K562 (cell line): ENCODE data around the gene DYRK2. TPM values are rescaled to one million over a fixed set of nuclear protein-coding genes. Genes with fewer than 3 reads are reported as not detected.

Experiments
- ATAC-seq: fragments of 200-7000 bp; cut with Tn5 transposase; 3 replicates; pipeline ENCODE4 v1.9.1; 2020; ENCODE audit warnings: moderate library complexity
- BruUV-seq: library from RNA; stranded (reverse); fragments of 400-500 nt; replicated peaks from 2 replicates; lab custom pipeline; 2021; lab: Mats Ljungman, UMichigan
- CTCF ChIA-PET: fragments of 300-600 bp; formaldehyde crosslinking; extraction: SDS; loops from one replicate; lab custom pipeline; 2021; ENCODE audit warnings: low intra/inter-chr PET ratio; lab: Yijun Ruan, JAX
- POLR2A ChIA-PET: fragments of 300-600, 350-650 bp; sonication (Branson Sonifier 250); formaldehyde crosslinking; extraction: SDS; loops from one replicate; lab custom pipeline; 2021; ENCODE audit warnings: antibody characterized with exemption, inconsistent platforms; lab: Yijun Ruan, JAX
- DNase-seq, 4 experiments: peaks; one replicate each; pipeline versions ENCODE4 v3.0.0 to v3.0.0-alpha.2; 2011 to 2018; ENCODE audit warnings: low spot score in 3 of 4, mixed read lengths in 3 of 4; ENCODE audit errors: extremely low read depth in 1 of 4
- FAIRE-seq: peaks from 2 replicates; lab custom pipeline; 2011; peaks lifted over from hg19 to GRCh38; lab: Jason Lieb, UNC
- H2AFZ ChIP-seq: 2 replicates; pipeline ENCODE4 v1.6.0; 2011; ENCODE audit warnings: low read depth, low read length, control low read depth, inconsistent platforms
- H3K27ac ChIP-seq: fragments of 200-600 bp; 3 replicates; pipeline ENCODE4 v1.8.0; 2011; ENCODE audit warnings: low read depth, mild to moderate bottlenecking, control low read depth, inconsistent platforms, low read length, moderate library complexity, mixed read lengths; ENCODE audit errors: extremely low read depth
- H3K27me3 ChIP-seq, 2 experiments: fragments of 300-600 bp in 1 of 2; 2 replicates in 1 of 2; 3 replicates in 1 of 2; pipeline versions ENCODE4 v1.6.0 to v1.8.0; 2011; ENCODE audit warnings: inconsistent platforms in 2 of 2, low read length in 2 of 2, mild to moderate bottlenecking in 1 of 2, mixed read lengths in 1 of 2, moderate library complexity in 1 of 2; ENCODE audit not compliant: control insufficient read depth in 2 of 2, insufficient read depth in 2 of 2
- H3K36me3 ChIP-seq: fragments of 300-600 bp; 3 replicates; pipeline ENCODE4 v1.8.0; 2011; ENCODE audit warnings: mild to moderate bottlenecking, low read length, inconsistent platforms; ENCODE audit not compliant: control insufficient read depth, insufficient read depth
- H3K4me1 ChIP-seq, 2 experiments: fragments of 200-600 bp in 1 of 2; replicated peaks in 1 of 2; 2 replicates in 1 of 2; 3 replicates in 1 of 2; pipeline versions ENCODE4 v1.5.1 to v1.8.0; 2011; ENCODE audit warnings: inconsistent platforms in 2 of 2, low read length in 2 of 2, mild to moderate bottlenecking in 1 of 2, mixed read lengths in 1 of 2, moderate library complexity in 1 of 2; ENCODE audit not compliant: control insufficient read depth in 2 of 2, insufficient read depth in 2 of 2
- H3K4me2 ChIP-seq: 2 replicates; pipeline ENCODE4 v1.6.1; 2011; ENCODE audit warnings: low read length, control low read depth, inconsistent platforms, mixed read lengths; ENCODE audit not compliant: insufficient read depth
- H3K4me3 ChIP-seq: fragments of 200-600 bp; sonication (generic), shearing (Covaris generic); 2 replicates; pipeline ENCODE4 v1.5.1; 2016; ENCODE audit warnings: control low read depth, inconsistent platforms
- H3K79me2 ChIP-seq: fragments of 200-600 bp; 3 replicates; pipeline ENCODE4 v1.8.0; 2011; ENCODE audit warnings: low read length, inconsistent platforms; ENCODE audit not compliant: control insufficient read depth, insufficient read depth
- H3K9ac ChIP-seq, 2 experiments: 2 replicates each; pipeline versions ENCODE4 v1.6.0 to v1.6.1; 2011; ENCODE audit warnings: low read depth in 2 of 2, low read length in 2 of 2, control low read depth in 1 of 2, inconsistent platforms in 1 of 2, mild to moderate bottlenecking in 1 of 2, mixed read lengths in 1 of 2; ENCODE audit not compliant: insufficient read depth in 1 of 2
- H3K9me1 ChIP-seq: one replicate; pipeline ENCODE4 v1.6.0; 2011; ENCODE audit warnings: inconsistent platforms, mild to moderate bottlenecking, low read length, moderate library complexity; ENCODE audit not compliant: control insufficient read depth, insufficient read depth
- H3K9me3 ChIP-seq: replicated peaks from 2 replicates; pipeline ENCODE4 v1.5.1; 2011; ENCODE audit warnings: low read depth, low read length, inconsistent platforms; ENCODE audit not compliant: control insufficient read depth, insufficient read depth
- H4K20me1 ChIP-seq: replicated peaks from 2 replicates; pipeline ENCODE4 v1.6.1; 2011; ENCODE audit warnings: low read length, inconsistent platforms, mixed read lengths; ENCODE audit not compliant: control insufficient read depth, insufficient read depth
- NCOA2 ChIP-seq, 2 experiments: fragments of 450-650 bp; IDR thresholded peaks; 2 replicates each; pipeline ENCODE4 v1.6.1; 2018; ENCODE audit warnings: mild to moderate bottlenecking in 2 of 2, moderate library complexity in 1 of 2; ENCODE audit not compliant: partially characterized antibody in 2 of 2
- PKNOX1 ChIP-seq: fragments of 450-650 bp; IDR thresholded peaks from 2 replicates; pipeline ENCODE4 v1.6.1; 2016
- POLR2A ChIP-seq: fragments of 450-650 bp; conservative IDR thresholded peaks from 2 replicates; pipeline ENCODE4 v1.6.1; 2016
- SRSF3 ChIP-seq: fragments of 200-400 bp; formaldehyde crosslinking; IDR thresholded peaks from 2 replicates; pipeline ENCODE4 v1.6.1; 2016; ENCODE audit warnings: mild to moderate bottlenecking, low read length, moderate library complexity; ENCODE audit not compliant: insufficient read depth
- ZBTB33 ChIP-seq: sonication (generic); formaldehyde crosslinking; IDR thresholded peaks from 2 replicates; pipeline ENCODE4 v1.8.1; 2023; ENCODE audit warnings: mild to moderate bottlenecking, missing genetic modification reagents
- ZC3H4 ChIP-seq: sonication (generic); formaldehyde crosslinking; IDR thresholded peaks from 2 replicates; pipeline ENCODE4 v1.9.0; 2021; ENCODE audit warnings: missing genetic modification reagents, borderline replicate concordance
- ZNF224 ChIP-seq: sonication (generic); formaldehyde crosslinking; IDR thresholded peaks from 2 replicates; pipeline ENCODE4 v1.8.0; 2022; ENCODE audit warnings: mild to moderate bottlenecking, missing genetic modification reagents
- ZNF740 ChIP-seq, 3 experiments: fragments of 200-800 bp in 1 of 3; sonication (Bioruptor generic) in 1 of 3; sonication (generic) in 1 of 3; formaldehyde crosslinking in 1 of 3; IDR thresholded peaks; 2 replicates each; pipeline versions ENCODE4 v1.6.1 to v1.8.0; 2016 to 2022; ENCODE audit warnings: mild to moderate bottlenecking in 2 of 3, missing compliant biosample characterization in 2 of 3, missing genetic modification characterization in 2 of 3, missing genetic modification reagents in 1 of 3
- ZNF780A ChIP-seq: fragments of 250-450 bp; sonication (Bioruptor Pico); IDR thresholded peaks from 2 replicates; pipeline ENCODE4 v1.5.0; 2021; ENCODE audit warnings: mild to moderate bottlenecking
- WGBS: fragments of 100-300 bp; shearing (Covaris generic); methylation state at CpG from one replicate; pipeline ENCODE4 v1.1.6; 2016; ENCODE audit warnings: low coverage, mixed read lengths; ENCODE audit not compliant: insufficient coverage; ENCODE audit errors: missing lambda C conversion rate; 5-methylcytosine and 5-hydroxymethylcytosine counted together
- in situ Hi-C: fragments of 300-500 bp; cut with MboI; formaldehyde crosslinking; loops from 4 replicates; pipeline ENCODE4 v1.15.0; 2018; ENCODE audit warnings: inconsistent platforms, mixed read lengths
- intact Hi-C: fragments of 100-400 bp; cut with micrococcal nuclease; formaldehyde crosslinking; loops from 2 replicates; pipeline ENCODE4 v1.14.2; 2022
- polyA plus RNA-seq, 8 experiments: library from polyadenylated mRNA; depleted of rRNA in 4 of 8; stranded (reverse) in 5 of 8; unstranded in 3 of 8; fragments of >200 nt; fragmentation: Nextera tagmentation in 2 of 8; fragmentation: Illumina TruSeq in 1 of 8; extraction: Ambion mirVana in 2 of 8; extraction: Trizol in 1 of 8; gene quantifications; 2 replicates each; pipeline versions ENCODE4 v1.2.1 to v1.2.3, GENCODE V29; 2011 to 2014; ENCODE audit warnings: inconsistent platforms in 1 of 8, missing spikeins in 1 of 8
- total RNA-seq, 7 experiments: library from RNA; depleted of rRNA in 6 of 7; stranded (reverse); fragments of >200 nt in 6 of 7; fragmentation: Illumina TruSeq in 2 of 7; extraction: Trizol in 2 of 7; gene quantifications; 2 replicates each; pipeline versions ENCODE4 v1.2.1 to v1.2.3, GENCODE V29; 2011 to 2021; ENCODE audit warnings: low replicate concordance in 1 of 7
- TF ChIP-seq, protein P1 (sequence below): fragments of 450-650 bp; formaldehyde crosslinking; IDR thresholded peaks from 2 replicates; pipeline ENCODE4 v1.4.0; 2020; ENCODE audit warnings: mild to moderate bottlenecking, mixed read lengths

The DYRK2 gene
- total and polyA plus RNA-seq, 9 of the 15 experiments (the other 6 are each of a cell fraction or from before 2014, with no cell fraction given) = 1.7 to 15.4 (median 8.4) TPM

- TF ChIP-seq ZBTB33 (CRISPR knock-in tag) (no peak), POLR2A (no peak), ZNF780A (CRISPR knock-in tag) (no peak), ZNF740 (CRISPR knock-in tag; IDR thresholded peaks at IDR 0.05) (no peak), ZNF740 (tag; IDR thresholded peaks at IDR 0.05) (no peak), ZNF224 (CRISPR knock-in tag) (no peak), ZC3H4 (CRISPR knock-in tag) (no peak), NCOA2 (IDR thresholded peaks at IDR 0.05; ENCODE audit: partially characterized antibody in 2 of 2) (no peak)
Measured at GRCh38 chr12:67625004-67625403, 23.5 kb upstream of the DYRK2 start (continued).

- CTCF ChIA-PET = no interaction called here
- DNase-seq = no peak
- in situ Hi-C loops = no loop called here
Measured at GRCh38 chr12:67626156-67626555, 22.4 kb upstream of the DYRK2 start.

More at GRCh38 chr12:67626156-67626555, 22.4 kb upstream of the DYRK2 start:
- Histone ChIP-seq H3K4me2 (no peak overlapping the region), H4K20me1 (no peaks in the 10 kb centered on the region), H3K27me3 (no peaks in the 10 kb centered on the region), H3K4me3 (no peak overlapping the region), H3K4me1 (peaks cover 0 to 2% of the 10 kb centered on the region in 2 experiments; a peak in 3 of 5 replicates), H3K36me3 (no peaks in the 10 kb centered on the region), H3K79me2 (no peaks in the 10 kb centered on the region), H3K9me3 (no peaks in the 10 kb centered on the region), H3K9me1 (no peaks in the 10 kb centered on the region), H3K27ac (no peak overlapping the region), H3K9ac (no peak overlapping the region), H2AFZ (no peak overlapping the region)
- TF ChIP-seq SRSF3 (no peak), PKNOX1 (no peak)
- TF ChIP-seq, protein P1, sequence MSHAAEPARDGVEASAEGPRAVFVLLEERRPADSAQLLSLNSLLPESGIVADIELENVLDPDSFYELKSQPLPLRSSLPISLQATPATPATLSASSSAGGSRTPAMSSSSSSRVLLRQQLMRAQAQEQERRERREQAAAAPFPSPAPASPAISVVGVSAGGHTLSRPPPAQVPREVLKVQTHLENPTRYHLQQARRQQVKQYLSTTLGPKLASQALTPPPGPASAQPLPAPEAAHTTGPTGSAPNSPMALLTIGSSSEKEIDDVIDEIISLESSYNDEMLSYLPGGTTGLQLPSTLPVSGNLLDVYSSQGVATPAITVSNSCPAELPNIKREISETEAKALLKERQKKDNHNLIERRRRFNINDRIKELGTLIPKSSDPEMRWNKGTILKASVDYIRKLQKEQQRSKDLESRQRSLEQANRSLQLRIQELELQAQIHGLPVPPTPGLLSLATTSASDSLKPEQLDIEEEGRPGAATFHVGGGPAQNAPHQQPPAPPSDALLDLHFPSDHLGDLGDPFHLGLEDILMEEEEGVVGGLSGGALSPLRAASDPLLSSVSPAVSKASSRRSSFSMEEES (CRISPR knock-in tag) = peak; percentile 60
- POLR2A ChIA-PET = no interaction called here
- ATAC-seq (no peak), FAIRE-seq (no peak)
- no TSS peak for BruUV-seq
- 0% methylated on average over 2 of the region's 2 CpGs for WGBS
- intact Hi-C loops = no loop called here
